K562 (cell line): ENCODE measurements around the gene USP48. TPM values are rescaled to one million over a fixed set of nuclear protein-coding genes. Genes with fewer than 3 reads are reported as not detected.

Source experiments
- ATF7 ChIP-seq: fragments of 450-650 bp; IDR thresholded peaks from 2 replicates; pipeline ENCODE4 v1.7.1; 2014; ENCODE audit warnings: mild to moderate bottlenecking, moderate library complexity
- BRD9 ChIP-seq: fragments of 450-650 bp; IDR thresholded peaks from 2 replicates; pipeline ENCODE4 v1.6.1; 2018; ENCODE audit warnings: low read depth; ENCODE audit not compliant: partially characterized antibody
- CC2D1A ChIP-seq: fragments of 450-650 bp; IDR thresholded peaks from 2 replicates; pipeline ENCODE4 v1.6.1; 2017; ENCODE audit warnings: mild to moderate bottlenecking
- CREBBP ChIP-seq: IDR thresholded peaks from one replicate; pipeline ENCODE4 v1.6.1; 2012; ENCODE audit warnings: low read depth, mild to moderate bottlenecking, control low read depth, inconsistent platforms, low read length
- EGR1 ChIP-seq: fragments of 450-650 bp; conservative IDR thresholded peaks from 2 replicates; pipeline ENCODE4 v1.6.1; 2017; ENCODE audit warnings: mild to moderate bottlenecking
- EP400 ChIP-seq: fragments of 450-650 bp; IDR thresholded peaks from 2 replicates; pipeline ENCODE4 v1.6.1; 2017; ENCODE audit warnings: antibody characterized with exemption, mild to moderate bottlenecking, moderate library complexity
- FUS ChIP-seq: fragments of 200-400 bp; formaldehyde crosslinking; optimal IDR thresholded peaks from 2 replicates; pipeline ENCODE3; 2017; ENCODE audit warnings: low read depth, low read length
- GABPB2 ChIP-seq: fragments of 250-450 bp; sonication (Bioruptor Pico); conservative IDR thresholded peaks from 2 replicates; pipeline ENCODE4 v1.5.1; 2021; ENCODE audit warnings: mild to moderate bottlenecking
- GTF3C2 ChIP-seq: IDR thresholded peaks from 3 replicates; pipeline ENCODE4 v1.6.1; 2011; ENCODE audit warnings: borderline replicate concordance, mild to moderate bottlenecking, moderate library complexity; ENCODE audit not compliant: insufficient read length; ENCODE audit errors: extremely low read depth
- HLTF ChIP-seq: fragments of 450-650 bp; IDR thresholded peaks from 2 replicates; pipeline ENCODE4 v1.6.1; 2016
- IRF1 ChIP-seq: sonication (generic); formaldehyde crosslinking; IDR thresholded peaks from 2 replicates; pipeline ENCODE4 v1.8.0; 2022; ENCODE audit warnings: missing genetic modification reagents, mild to moderate bottlenecking, borderline replicate concordance
- KLF16 ChIP-seq: IDR thresholded peaks from 2 replicates; pipeline ENCODE4 v1.6.1; 2016; ENCODE audit warnings: antibody characterized with exemption
- MYC ChIP-seq, 2 experiments: fragments of 250-450 bp in 1 of 2; sonication (Bioruptor Pico) in 1 of 2; IDR thresholded peaks; 2 replicates each; pipeline versions ENCODE4 v1.5.1 to v1.6.1; 2012 to 2021; ENCODE audit warnings: low read depth in 2 of 2, borderline replicate concordance in 1 of 2, improper control_type of control experiment in 1 of 2, low read length in 1 of 2, mild to moderate bottlenecking in 1 of 2, moderate library complexity in 1 of 2
- USF2 ChIP-seq: sonication (generic); formaldehyde crosslinking; IDR thresholded peaks from 2 replicates; pipeline ENCODE4 v1.5.0; 2020; ENCODE audit warnings: missing genetic modification reagents
- ZNF175 ChIP-seq: fragments of 200-800 bp; sonication (Bioruptor generic); IDR thresholded peaks from 2 replicates; pipeline ENCODE4 v1.6.1; 2016; ENCODE audit warnings: low read depth, mild to moderate bottlenecking, missing genetic modification characterization, missing compliant biosample characterization
- ZNF395 ChIP-seq: fragments of 200-800 bp; sonication (Bioruptor generic); IDR thresholded peaks from 2 replicates; pipeline ENCODE4 v1.6.1; 2017; ENCODE audit warnings: missing genetic modification characterization, missing compliant biosample characterization
- ZNF511 ChIP-seq: sonication (generic); formaldehyde crosslinking; IDR thresholded peaks from 2 replicates; pipeline ENCODE4 v1.8.0; 2022; ENCODE audit warnings: mild to moderate bottlenecking, missing genetic modification reagents
- polyA plus RNA-seq, 8 experiments: library from polyadenylated mRNA; depleted of rRNA in 4 of 8; stranded (reverse) in 5 of 8; unstranded in 3 of 8; fragments of >200 nt; fragmentation: Nextera tagmentation in 2 of 8; fragmentation: Illumina TruSeq in 1 of 8; extraction: Ambion mirVana in 2 of 8; extraction: Trizol in 1 of 8; gene quantifications; 2 replicates each; pipeline versions ENCODE4 v1.2.1 to v1.2.3, GENCODE V29; 2011 to 2014; ENCODE audit warnings: inconsistent platforms in 1 of 8, missing spikeins in 1 of 8
- total RNA-seq, 7 experiments: library from RNA; depleted of rRNA in 6 of 7; stranded (reverse); fragments of >200 nt in 6 of 7; fragmentation: Illumina TruSeq in 2 of 7; extraction: Trizol in 2 of 7; gene quantifications; 2 replicates each; pipeline versions ENCODE4 v1.2.1 to v1.2.3, GENCODE V29; 2011 to 2021; ENCODE audit warnings: low replicate concordance in 1 of 7

USP48 gene
- total and polyA plus RNA-seq, 9 of the 15 experiments (the other 6 are each of a cell fraction or from before 2014, with no cell fraction given), result 23.3 to 123 (median 106) TPM

- TF ChIP-seq ATF7, result no peak; the same call in 1 of the 2 replicates
- TF ChIP-seq FUS, result no peak
- no peak for TF ChIP-seq ZNF511 (CRISPR knock-in tag)
- no peak for TF ChIP-seq CC2D1A
- TF ChIP-seq ZNF395 (CRISPR knock-in tag), result peak; percentile 84
- TF ChIP-seq GABPB2 (CRISPR knock-in tag), result no peak
- peak; percentile 74 for TF ChIP-seq EGR1
- TF ChIP-seq EP400, result peak; percentile 5
- no peak for TF ChIP-seq HLTF
- TF ChIP-seq USF2, result no peak
- TF ChIP-seq KLF16, result no peak
- TF ChIP-seq GTF3C2, result no peak
- no peak for TF ChIP-seq IRF1
- TF ChIP-seq MYC (IDR thresholded peaks at IDR 0.05; ENCODE audit: low read depth, low read length), result peak; percentile 72; the same call in 1 of the 2 replicates
- TF ChIP-seq MYC (CRISPR knock-in tag; IDR thresholded peaks at IDR 0.05; ENCODE audit: borderline replicate concordance, low read depth), result no peak
- TF ChIP-seq ZNF175 (CRISPR knock-in tag), result peak; percentile 51; the same call in 1 of the 2 replicates
- TF ChIP-seq BRD9, result no peak
- TF ChIP-seq CREBBP, result no peak
Measured at GRCh38 chr1:21670059-21670881, 112.7 kb downstream of the USP48 start (continued).
